Peyer's patch (tissue), 4 donors: ENCODE measurements around the gene AUTS2.

Experiments
- POLR2A ChIP-seq, 2 donors: fragments of 450-650 bp; IDR thresholded peaks; one replicate each; pipeline ENCODE4 v1.5.1; 2017; ENCODE audit warnings: antibody characterized with exemption in 2 of 2, mild to moderate bottlenecking in 2 of 2, moderate library complexity in 2 of 2
- TF ChIP-seq, protein P1 (sequence below), 6 experiments: fragments of 450-650 bp in 4 of 6; fragments of 200-600 bp in 2 of 6; sonication (generic) in 1 of 6; IDR thresholded peaks; one replicate each; pipeline ENCODE4 v1.5.1; 2017 to 2019; ENCODE audit warnings: antibody characterized with exemption in 6 of 6, mild to moderate bottlenecking in 3 of 6, moderate library complexity in 1 of 6

GRCh38 chr7:70667406-70667805, 1069.1 kb downstream of the AUTS2 start:
- no peak for TF ChIP-seq POLR2A (IDR thresholded peaks at IDR 0.05)
- TF ChIP-seq, protein P1, sequence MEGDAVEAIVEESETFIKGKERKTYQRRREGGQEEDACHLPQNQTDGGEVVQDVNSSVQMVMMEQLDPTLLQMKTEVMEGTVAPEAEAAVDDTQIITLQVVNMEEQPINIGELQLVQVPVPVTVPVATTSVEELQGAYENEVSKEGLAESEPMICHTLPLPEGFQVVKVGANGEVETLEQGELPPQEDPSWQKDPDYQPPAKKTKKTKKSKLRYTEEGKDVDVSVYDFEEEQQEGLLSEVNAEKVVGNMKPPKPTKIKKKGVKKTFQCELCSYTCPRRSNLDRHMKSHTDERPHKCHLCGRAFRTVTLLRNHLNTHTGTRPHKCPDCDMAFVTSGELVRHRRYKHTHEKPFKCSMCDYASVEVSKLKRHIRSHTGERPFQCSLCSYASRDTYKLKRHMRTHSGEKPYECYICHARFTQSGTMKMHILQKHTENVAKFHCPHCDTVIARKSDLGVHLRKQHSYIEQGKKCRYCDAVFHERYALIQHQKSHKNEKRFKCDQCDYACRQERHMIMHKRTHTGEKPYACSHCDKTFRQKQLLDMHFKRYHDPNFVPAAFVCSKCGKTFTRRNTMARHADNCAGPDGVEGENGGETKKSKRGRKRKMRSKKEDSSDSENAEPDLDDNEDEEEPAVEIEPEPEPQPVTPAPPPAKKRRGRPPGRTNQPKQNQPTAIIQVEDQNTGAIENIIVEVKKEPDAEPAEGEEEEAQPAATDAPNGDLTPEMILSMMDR (IDR thresholded peaks at IDR 0.05), result no peak
